ENCODE data around the gene CNTFR.

CNTFR gene

GRCh38 chr9:34572092-34572491, 17.4 kb downstream of the CNTFR start:
- DNase-seq, result no peak

GRCh38 chr9:34571481-34571810, 18.1 kb downstream of the CNTFR start:
- no peak for DNase-seq

GRCh38 chr9:34570809-34571480, 18.6 kb downstream of the CNTFR start:
- DNase-seq, result no peak

GRCh38 chr9:34570376-34570775, 19.1 kb downstream of the CNTFR start:
- DNase-seq, result no peak

- no peak for DNase-seq
Measured at GRCh38 chr9:34568774-34569173, 20.8 kb downstream of the CNTFR start.

GRCh38 chr9:34568133-34568532, 21.4 kb downstream of the CNTFR start:
- DNase-seq, result no peak

GRCh38 chr9:34566972-34567371, 22.6 kb downstream of the CNTFR start:
- DNase-seq, result no peak

GRCh38 chr9:34566322-34566721, 23.2 kb downstream of the CNTFR start:
- DNase-seq, result no peak

- DNase-seq, result no peak
Measured at GRCh38 chr9:34565856-34566255, 23.7 kb downstream of the CNTFR start.

GRCh38 chr9:34564617-34565016, 24.9 kb downstream of the CNTFR start:
- no peak for DNase-seq

- DNase-seq, result no peak
Measured at GRCh38 chr9:34563262-34563661, 26.3 kb downstream of the CNTFR start.

GRCh38 chr9:34562135-34562745, 27.3 kb downstream of the CNTFR start:
- DNase-seq, result no peak

- no peak for DNase-seq
Measured at GRCh38 chr9:34560599-34561214, 28.8 kb downstream of the CNTFR start.

GRCh38 chr9:34559624-34560455, 29.7 kb downstream of the CNTFR start:
- DNase-seq, result no peak

- DNase-seq, result no peak
Measured at GRCh38 chr9:34558919-34559623, 30.5 kb downstream of the CNTFR start.

- DNase-seq, result no peak
Measured at GRCh38 chr9:34558364-34558763, 31.2 kb downstream of the CNTFR start.

- DNase-seq, result no peak
Measured at GRCh38 chr9:34557426-34558321, 31.9 kb downstream of the CNTFR start.

- DNase-seq, result no peak
Measured at GRCh38 chr9:34556949-34557348, 32.6 kb downstream of the CNTFR start.

GRCh38 chr9:34555936-34556525, 33.5 kb downstream of the CNTFR start:
- no peak for DNase-seq

- no peak for DNase-seq
Measured at GRCh38 chr9:34555500-34555899, 34.0 kb downstream of the CNTFR start.

- no peak for DNase-seq
Measured at GRCh38 chr9:34555002-34555348, 34.5 kb downstream of the CNTFR start.
